Fibroblast of pulmonary artery (primary cell): ENCODE results near the gene ASB2.

Experiments used
- DNase-seq: peaks from one replicate; pipeline ENCODE4 v3.0.0-alpha.2; 2010; ENCODE audit warnings: low read depth
- H3K4me3 ChIP-seq: replicated peaks from 2 replicates; pipeline ENCODE4 v1.5.1; 2011; ENCODE audit warnings: low read depth, mild to moderate bottlenecking, control low read depth, low read length, moderate library complexity
- TF ChIP-seq, protein P1 (sequence below): IDR thresholded peaks from 2 replicates; pipeline ENCODE4 v1.5.1; 2011; ENCODE audit warnings: mild to moderate bottlenecking, control low read depth, low read length, inconsistent platforms; ENCODE audit errors: missing control alignments

Gene ASB2

DNA sequence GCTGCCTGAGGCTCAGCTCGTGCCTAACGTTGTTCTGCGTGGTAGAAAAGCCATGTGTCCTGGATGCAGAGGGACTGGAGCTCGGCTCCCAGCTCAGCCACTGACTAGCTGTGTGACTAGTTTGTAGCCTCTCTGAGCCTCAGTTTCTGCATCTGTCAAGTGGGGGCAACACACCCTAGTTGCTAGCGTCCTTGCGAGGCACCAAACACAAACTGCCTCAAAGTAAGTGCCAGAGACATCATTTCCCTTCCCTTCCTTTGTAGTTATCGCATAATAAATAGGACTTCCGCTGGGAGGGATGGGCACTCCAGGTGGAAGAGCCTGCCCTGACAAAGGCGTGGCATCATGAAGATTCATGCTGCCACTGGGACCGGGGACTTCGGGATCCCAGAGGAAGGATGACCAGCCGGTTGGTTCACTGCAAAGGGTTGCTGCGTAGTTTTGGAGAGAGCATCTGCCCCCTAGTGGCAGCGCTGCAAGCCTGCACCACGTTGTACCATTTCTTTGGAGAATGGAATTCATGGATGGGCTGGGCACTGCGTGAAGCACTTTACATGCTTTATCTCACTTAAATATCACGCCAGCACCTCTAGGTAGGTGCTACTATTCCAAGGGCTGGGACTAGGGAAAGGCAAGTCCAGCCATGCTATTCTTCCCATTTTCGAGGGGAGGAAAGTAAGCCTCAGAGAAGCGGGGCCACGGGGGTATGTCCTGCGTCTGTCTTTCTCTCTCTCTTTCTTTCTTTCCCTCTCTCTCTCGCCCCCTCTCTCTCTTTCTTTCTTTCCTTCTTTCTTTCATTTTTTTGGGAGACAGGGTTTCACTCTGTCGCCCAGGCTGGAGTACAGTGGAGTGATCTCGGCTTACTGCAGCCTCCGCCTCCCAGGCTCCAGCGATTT, 25.4 kb upstream of the ASB2 start:
- no peak overlapping the region for H3K4me3 ChIP-seq
- peak; percentile 77 for DNase-seq
- TF ChIP-seq, protein P1, sequence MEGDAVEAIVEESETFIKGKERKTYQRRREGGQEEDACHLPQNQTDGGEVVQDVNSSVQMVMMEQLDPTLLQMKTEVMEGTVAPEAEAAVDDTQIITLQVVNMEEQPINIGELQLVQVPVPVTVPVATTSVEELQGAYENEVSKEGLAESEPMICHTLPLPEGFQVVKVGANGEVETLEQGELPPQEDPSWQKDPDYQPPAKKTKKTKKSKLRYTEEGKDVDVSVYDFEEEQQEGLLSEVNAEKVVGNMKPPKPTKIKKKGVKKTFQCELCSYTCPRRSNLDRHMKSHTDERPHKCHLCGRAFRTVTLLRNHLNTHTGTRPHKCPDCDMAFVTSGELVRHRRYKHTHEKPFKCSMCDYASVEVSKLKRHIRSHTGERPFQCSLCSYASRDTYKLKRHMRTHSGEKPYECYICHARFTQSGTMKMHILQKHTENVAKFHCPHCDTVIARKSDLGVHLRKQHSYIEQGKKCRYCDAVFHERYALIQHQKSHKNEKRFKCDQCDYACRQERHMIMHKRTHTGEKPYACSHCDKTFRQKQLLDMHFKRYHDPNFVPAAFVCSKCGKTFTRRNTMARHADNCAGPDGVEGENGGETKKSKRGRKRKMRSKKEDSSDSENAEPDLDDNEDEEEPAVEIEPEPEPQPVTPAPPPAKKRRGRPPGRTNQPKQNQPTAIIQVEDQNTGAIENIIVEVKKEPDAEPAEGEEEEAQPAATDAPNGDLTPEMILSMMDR = peak; percentile 99

DNA sequence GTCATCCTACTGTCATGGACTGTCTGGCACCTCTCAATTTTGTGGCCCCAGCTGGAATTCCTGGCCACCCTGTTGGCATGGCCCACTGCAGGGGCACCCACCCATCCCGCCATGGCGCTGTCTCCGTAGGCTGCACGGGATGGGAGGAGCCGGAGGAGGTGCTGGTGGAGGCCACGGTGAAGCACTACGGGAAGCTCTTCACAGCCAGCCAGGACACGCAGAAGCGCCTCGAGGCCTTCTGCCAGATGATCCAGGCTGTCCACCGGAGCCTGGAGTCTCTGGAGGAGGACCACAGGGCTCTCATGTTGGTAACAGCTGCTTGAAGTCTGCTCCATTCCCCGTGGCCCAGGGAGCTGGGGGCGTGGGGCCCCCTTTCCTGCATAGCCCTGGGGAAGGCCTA, 24.6 kb upstream of the ASB2 start:
- no peak for DNase-seq
- TF ChIP-seq, protein P1 = no peak
- no peak overlapping the region for H3K4me3 ChIP-seq

DNA sequence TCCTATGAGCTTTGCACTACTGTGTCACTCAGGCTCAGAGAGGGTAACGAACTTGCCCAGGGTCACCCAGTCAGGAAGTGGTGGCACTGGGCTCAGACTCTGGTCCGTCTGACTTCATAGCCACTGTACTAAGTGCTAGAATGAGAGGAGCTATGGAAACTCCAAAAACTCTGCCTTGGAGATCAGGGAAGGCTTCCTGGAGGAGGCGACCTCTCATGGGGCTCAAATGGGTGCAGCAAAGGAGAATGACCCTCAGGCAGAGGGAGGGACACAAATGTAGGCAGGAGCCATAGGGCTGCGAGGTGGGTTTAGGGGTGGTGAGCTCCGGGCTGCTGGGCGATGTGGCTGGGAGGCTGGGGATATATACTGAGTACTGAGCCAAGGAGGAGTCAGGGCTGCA, 23.9 kb upstream of the ASB2 start:
- DNase-seq = no peak
- no peak overlapping the region for H3K4me3 ChIP-seq
- TF ChIP-seq, protein P1 = no peak

DNA sequence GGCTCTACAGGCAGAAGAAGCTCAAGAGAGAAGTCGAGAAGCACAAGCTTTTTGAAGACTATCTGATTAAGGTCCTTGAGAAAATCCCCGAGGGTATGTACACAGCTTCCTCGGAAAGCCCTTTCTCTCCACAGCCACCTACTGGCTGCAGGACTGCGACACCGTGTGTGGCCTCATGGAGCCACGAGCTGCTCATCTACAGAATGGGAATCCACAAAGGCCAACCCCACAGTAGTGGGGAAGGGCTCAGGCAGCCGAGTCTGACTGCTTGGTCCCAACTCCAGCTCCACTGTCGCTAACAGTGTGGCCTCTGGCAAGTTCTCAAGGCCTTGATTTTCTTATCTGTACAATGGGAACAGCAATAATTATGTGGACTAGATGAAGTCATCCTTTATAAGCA, 23.2 kb upstream of the ASB2 start:
- DNase-seq = no peak
- TF ChIP-seq, protein P1 = no peak
- no peak overlapping the region for H3K4me3 ChIP-seq

DNA sequence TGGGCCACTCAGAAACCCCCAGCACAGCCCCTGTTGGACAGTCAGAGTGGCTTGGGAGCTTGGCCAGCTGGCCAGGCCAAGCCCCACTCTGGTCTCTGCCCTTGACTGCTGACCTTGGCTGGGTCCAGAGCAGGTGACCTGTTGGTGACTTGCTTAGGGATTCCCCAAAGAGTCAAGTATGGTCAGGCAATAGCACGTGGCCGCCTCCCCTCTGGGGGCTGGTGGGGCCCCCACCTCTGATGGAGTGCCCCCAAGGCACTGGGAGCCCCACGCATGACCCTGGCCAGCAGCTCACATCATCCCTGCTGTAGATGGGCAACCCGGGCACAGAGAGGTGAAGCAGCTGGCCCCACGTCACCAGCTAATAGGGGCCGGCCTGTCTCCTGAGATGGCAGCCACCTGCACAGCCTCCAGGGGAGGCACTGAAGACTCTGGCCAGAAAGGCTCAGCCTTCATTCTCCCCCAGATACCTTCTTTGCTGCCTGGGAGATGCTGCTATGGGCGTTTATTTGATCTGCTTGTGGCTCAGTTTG, 22.6 kb upstream of the ASB2 start:
- H3K4me3 ChIP-seq = no peak overlapping the region
- TF ChIP-seq, protein P1 = no peak
- DNase-seq = no peak

DNA sequence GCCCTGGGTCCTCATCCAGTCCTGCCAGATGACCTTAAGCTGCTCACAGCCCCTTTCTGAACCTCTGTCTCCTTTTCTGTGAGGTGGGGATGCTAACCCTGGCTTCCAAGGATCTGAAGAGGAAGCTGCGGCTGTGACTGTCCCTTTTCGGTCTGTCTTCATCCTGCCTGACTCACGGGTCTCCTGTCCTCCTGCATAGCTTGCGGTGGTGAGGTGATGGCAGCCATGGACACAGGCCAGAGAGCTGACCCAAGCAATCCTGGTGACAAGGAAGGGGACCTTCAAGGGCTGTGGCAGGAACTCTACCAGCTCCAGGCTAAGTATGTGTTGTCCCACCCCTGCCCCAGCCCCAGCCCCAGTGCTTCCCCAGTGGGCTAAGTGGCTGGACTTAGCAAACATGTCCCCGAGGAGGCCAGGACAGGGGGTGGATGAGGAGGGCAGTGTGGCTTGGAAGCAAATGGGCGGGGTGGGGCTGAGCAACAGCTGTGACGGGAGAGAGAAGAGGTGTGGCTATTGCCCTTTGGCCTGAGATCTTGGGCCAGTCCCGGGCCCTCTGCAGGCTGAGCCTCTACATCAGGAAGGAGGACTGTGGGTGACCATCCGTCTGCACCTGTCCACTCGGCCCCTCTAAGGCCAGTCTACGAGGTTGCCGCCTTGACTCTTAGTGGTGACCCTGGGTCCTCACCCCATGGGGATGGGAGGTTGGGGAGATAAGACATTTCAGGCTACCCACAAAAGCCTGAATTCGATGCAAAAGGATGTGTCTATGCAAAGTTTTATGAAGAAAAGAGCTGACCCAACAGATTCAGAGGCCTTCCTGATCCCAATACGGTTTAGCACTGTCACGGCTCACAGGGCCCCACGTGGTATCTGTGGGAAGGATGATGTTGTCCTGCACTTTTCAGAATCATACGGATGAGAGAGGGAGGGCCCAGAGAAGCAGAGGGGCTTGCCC, 21.8 kb upstream of the ASB2 start:
- H3K4me3 ChIP-seq = no peak overlapping the region
- no peak for DNase-seq
- TF ChIP-seq, protein P1 = no peak
